Fibroblast of gingiva (primary cell): Measurements from ENCODE around the gene ARFIP2.
A peak's percentile ranks its signal among the peaks of the same experiment; 100 is the strongest.
"Not testable (repeated sequence)": the region's sequence is repeated elsewhere in the genome, so short reads cannot be mapped to it uniquely, and the experiment has no call there.

Source experiments
- DNase-seq: peaks from one replicate; pipeline ENCODE4 v3.0.0-alpha.2; 2011; ENCODE audit warnings: low read depth

Gene ARFIP2, protein sequence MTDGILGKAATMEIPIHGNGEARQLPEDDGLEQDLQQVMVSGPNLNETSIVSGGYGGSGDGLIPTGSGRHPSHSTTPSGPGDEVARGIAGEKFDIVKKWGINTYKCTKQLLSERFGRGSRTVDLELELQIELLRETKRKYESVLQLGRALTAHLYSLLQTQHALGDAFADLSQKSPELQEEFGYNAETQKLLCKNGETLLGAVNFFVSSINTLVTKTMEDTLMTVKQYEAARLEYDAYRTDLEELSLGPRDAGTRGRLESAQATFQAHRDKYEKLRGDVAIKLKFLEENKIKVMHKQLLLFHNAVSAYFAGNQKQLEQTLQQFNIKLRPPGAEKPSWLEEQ

DNA sequence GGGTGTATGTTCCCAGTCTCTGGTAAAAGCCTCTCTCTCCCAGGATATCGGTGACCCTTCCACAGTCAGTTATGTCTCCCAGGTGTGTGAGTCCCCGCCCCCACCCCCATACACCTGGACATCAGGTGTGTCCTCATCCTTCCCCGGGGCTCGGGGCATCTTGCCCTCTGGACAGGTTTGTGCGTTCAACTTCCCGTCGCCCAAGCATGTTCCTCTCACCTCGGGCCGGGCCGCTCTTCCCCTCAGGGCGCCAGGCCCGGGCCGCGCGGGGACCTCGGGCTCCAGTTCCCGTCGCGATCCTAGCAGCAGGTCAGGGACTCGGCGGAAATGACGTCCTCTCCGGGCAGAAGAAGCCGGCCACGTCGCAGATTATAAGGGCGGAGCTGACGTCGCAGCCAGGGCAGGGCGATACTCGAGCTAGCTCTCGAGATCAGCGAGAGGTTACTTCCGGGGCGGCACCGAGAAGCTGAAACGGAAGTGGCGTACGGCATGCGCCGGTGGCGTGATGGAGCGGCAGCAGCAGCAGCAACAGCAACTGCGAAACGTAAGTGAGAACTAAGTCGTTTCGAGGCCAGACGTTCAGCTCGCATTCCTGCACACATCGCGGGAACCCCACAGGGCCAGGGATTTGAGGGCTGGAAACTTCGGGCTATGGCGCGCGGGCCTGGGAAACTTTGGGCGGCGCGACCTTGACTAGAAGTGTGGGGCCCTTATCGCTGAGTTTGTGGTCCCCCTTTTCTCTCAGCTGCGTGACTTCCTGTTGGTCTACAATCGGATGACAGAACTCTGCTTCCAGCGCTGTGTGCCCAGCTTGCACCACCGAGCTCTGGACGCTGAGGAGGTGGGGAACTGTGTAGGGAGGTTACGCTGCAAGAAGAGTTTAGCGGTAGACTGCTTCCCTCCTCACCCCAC, at the start of gene ARFIP2, which contains the start of gene TIMM10B:
TSS of gene ARFIP2 (minus strand) at position 320 of the 912 bp plus-strand sequence. CDS start 910 bp downstream, outside the sequence.
TSS of gene TIMM10B (plus strand) at position 490 of the 912 bp plus-strand sequence. CDS start at position 506, 16 bp downstream.
- peak; percentile 97 for DNase-seq

DNA sequence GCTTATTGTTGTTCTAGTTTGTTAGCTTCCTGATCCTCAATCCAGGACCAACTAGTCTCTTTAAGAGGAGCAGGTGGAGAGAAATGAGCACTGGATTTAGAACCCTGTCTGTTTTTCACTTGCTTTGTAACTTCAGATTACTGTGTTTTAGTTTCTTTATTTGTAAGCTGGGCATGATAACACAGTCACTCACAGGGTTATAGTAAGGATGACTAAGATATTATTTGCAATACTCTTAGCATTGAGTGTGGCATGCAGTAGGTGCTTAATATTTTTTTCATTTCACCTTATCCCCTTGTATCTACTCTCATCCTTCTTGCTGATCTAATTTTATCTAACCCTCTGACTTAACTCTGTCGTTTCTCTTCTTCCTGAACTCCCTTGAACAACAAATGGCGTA, 49.7 kb upstream of the ARFIP2 start:
- DNase-seq = no peak

DNA sequence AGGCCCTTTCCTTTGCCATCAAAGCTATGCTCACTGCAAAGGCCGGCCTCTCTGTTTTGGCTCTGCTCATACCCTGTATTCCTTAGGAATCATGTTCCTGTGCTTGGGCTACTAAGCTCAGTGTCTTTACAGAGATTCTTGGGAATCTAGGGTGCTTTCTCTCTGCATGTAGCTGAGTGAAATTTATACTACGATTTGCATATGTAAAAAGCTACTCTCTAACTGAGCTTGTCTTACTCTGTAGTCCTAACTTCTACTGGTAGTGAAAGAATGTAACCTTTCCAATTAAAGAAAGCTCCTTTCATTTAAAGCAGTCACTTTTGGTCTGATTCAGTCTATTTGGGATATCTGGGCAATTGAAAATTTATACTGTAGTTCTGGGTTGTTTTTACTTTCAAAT, 48.1 kb upstream of the ARFIP2 start:
- no peak for DNase-seq

DNA sequence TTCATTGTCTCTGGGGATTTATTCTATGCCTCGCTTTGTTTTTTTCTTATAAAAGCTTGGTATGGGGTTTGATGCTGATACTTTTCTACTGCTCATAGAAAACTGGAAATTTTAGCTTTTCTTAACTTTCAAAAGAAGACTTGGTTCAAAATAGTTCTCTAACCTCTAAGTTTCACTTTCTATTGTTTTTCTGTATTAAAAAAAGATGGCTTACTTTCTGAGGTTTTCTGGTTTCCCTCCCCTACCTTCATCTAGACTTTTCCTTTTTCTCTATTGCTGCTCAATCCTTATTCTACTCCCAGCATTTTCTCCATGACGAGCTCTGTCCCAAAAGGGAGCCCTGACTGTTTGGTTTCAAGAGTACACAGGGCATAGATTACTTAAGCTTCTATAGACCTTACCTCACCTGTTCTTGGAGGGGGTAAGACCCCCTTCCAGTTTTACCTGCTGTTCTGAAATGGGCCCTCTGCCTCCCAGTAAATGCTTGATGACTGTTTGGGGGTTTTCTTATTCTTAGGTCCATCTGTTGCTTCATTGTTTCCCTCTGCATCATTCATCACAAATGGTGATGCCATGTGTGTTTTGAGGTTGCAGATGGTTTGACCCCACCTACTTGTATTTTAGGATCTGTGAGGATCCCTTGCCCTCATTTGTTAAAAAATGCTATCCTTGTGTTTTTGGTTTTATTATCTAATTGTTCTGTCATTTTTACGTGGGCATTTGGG, 45.4 kb upstream of the ARFIP2 start:
- no peak for DNase-seq

DNA sequence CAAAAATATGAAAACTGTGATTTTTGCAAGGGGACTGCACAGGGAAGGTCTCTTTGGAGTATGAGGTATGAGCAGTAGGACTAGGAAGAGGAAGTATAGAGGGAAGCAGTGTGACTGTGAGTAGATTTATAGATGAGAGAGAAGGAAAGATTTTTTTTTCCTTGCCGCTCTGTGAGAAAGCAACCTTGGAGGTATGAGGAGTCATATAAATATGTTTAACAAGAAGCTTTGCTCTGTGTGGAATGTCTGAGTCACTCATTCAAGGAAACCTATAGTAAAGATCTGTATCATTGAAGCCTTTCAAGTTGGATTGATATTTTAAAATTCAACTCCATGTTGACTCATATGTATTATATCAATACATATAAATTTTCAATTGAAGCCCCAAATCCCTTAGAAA, 42.1 kb upstream of the ARFIP2 start:
- no peak for DNase-seq

DNA sequence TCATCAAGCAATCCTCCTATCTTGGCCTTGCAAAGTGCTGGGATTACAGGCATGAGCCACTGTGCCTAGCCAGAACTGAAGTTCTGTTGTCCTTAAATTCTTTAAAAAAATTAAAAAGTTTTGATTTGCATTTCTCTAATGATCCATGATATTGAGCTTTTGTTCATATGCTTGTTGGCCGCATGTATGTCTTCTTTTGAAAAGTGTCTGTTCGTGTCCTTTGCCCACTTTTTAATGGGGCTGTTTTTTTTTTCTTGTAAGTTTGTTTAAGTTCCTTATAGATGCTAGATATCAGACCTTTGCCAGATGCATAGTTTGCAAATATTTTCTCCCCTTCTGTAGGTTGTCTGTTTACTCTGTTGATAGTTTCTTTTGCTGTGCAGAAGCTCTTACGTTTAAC, 40.8 kb upstream of the ARFIP2 start:
- not testable (repeated sequence) for DNase-seq

DNA sequence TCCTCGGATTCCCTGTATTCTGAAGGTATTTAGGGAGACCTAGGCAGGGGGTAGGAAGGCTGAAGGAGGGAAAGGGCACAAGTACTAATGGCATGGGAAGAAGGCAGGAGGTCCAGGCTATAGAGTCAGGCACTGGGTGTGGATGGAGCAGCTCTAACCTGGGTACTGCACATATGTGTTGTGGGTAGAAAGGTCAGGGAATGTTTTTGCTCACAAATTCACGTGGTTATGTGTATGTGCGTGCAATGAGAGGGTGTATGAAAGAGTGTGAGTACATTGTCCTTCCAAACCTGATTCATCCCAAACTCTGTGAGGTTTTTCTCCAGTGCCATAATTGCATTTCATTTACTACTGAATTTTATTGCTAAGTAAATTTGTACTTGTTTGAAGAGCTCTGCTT, 39.1 kb upstream of the ARFIP2 start:
- DNase-seq = no peak

DNA sequence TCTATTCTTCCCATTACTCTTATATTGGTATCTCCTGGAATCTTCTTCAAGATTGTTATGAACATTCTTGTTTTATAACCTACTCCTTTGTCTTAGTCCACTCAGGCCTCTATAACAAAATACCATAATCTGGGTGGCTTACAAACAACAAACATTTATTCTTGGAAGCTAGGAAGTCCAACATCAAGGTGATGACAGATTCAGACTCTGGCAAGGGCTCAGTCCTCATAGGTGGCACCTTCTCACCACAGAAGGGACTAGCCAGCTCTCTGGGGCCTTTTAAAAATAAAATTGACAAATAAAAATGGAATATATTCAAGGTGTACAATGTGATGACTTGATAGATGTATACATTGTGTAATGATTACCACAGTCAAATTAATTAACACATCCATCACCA, 35.7 kb upstream of the ARFIP2 start:
- no peak for DNase-seq

DNA sequence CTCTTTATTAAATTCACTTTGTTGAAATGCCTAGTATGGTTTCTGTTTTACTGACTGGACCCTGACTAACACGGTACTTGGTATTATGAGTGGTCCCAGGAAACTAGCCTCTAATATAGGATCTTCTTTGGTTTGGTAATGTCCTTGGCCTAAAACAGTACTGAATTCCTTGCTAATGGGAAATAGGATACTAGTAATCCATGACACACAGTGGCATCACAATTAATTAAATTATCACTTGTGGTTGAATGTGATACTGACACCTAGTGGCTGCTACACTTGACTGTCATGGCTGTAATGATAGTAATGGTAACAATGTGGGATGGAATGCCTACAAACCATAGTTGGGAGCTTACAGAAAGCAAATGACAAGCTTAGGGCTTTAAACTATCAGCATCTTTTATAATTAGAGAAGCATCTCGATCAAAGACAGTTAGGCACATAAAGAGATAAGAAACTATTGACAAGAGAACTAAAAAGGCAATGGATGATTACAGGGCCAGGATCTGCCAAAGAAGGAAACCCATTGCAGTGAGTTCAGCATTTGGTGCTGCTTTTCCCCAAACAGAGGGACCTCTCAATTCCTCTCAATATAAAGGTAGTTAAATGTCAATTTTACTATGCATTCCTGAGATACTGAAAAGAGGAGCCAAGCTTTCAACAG, 24.6 kb upstream of the ARFIP2 start:
- DNase-seq = peak; percentile 67

DNA sequence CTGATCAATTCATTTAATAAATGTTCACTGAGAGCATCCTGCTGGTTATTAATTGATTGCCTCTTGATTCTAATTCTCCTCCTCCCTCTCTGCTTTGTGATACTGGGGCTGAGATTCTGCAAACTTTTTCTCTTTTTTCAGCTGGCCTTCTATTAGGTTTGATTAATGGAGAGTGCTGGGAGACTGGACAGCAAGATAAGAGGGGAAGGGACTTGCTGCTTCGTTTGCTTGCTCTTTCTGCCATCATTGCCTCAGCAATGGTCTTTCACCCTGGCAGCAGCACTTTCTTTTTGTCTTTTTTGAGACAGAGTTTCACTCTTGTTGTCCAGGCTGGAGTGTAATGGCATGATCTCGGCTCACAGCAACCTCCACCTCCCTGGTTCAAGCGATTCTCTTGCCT, 23.0 kb upstream of the ARFIP2 start:
- DNase-seq = no peak

DNA sequence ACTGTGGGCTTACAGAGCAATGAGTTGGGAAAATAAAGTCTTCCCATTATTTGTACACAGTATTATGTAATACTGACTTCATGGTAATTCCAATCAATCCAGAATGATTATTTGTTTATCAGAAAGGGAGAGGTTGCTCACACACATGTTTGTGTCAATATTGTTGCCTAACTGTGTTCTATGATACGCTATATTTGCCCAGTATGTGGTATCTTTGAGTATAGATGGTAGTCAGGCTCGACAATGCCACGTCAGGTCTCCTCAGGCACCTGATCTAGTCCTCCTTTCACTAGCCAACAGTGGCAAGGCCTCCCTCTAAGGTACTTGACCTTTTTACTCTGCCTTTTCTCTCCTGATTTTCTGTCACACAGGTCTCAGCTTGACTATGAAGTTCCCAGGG, 21.3 kb upstream of the ARFIP2 start:
- no peak for DNase-seq

DNA sequence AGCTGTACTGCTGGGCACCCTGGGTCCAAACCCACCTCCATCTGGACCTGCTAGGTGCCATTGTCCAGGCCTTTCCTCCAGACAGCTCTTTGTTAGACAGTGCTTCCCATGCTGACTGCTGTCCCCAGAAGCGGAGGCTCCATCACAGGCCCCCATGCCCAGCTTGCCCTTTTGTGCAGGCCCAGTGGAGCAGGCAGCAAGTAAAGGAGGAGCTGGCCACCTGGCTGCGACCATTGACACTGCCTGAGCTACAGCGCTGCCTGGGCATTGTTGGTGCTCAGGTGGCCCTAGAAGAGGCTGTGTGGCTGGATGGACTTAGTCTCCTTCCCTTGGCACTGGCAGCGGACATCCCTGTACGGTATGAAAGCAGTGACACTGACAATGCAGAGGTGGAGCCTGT, 17.4 kb upstream of the ARFIP2 start:
- DNase-seq = no peak

DNA sequence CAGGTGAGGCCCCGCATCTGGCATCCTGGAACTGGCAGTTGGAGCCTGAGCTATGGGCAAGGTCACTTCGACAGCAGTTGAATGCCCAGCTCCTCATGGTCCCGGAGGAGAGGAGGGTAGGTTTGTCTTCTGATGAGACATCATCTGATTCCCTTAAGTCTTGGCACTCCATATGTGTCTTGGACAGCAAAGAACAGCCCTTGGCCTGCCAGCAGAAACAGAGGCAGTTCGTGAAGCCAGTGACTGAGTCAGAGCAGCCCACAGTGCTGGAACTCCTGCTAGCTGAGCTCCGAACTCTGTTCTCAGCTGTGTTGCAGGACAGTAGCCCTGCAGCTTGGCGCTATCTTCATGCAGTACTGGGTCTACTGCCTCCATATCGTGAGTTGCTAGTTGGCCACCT, 17.0 kb upstream of the ARFIP2 start:
- peak; percentile 75 for DNase-seq

DNA sequence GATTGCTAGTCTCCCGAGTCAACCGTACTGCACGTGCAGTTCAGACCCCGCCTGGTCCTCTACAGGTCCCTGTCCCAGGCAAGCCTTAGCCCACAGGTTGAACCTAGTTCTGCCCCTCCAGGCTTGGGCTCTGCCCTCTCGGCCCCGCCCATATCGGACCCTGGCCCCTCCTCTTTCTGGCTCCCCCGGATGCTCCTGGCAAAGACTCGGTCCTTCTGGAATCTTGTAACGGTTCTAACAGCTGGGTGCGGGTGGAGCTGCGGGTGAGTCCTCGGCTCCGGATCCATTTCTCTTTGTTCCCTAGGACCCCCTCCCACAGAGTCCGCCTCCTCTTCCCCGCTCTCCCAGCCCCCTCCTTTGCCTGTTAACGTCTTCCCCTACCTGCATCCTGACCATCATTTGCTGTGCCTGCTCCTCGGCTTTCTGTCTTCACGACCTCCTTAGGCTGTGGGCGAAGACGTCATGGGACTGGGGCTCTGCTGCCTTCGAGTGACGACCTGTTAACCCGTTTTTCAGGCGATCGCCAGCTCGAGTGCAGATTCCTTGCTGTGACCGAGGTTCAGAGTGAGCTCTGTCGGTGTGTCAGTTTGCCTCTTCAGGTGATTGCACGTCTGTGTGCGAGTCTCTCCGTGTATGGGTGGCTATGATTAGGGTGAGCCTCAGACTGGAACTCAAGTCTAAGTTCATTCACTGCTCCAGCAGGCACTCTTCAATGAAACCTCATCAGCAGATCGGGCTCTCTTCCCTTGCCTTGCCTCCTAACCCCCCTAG, 16.1 kb upstream of the ARFIP2 start, which contains the start of gene DNHD1:
TSS of gene DNHD1 (plus strand) at position 212 of the 771 bp plus-strand sequence. CDS start 936 bp downstream, outside the sequence.
- DNase-seq = no peak

DNA sequence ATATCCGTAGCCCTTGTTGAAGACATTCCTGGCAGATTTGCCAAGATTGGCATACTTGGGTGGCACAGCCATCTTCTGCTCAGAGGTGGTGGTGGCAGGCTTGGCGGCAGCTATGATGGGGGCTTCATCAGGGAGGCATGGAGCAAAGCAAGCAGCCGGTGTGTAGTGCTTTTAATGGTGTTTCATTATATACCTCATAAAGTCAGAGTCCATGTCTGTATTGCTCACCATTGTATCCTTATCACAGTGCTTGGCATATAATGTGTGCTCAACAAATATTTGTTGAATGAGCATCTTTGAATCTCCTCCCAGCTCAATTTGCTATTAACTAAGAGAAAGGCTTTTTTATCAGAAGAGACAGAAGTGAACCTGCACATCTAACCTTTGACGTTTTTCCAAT, 8.2 kb upstream of the ARFIP2 start:
- no peak for DNase-seq

DNA sequence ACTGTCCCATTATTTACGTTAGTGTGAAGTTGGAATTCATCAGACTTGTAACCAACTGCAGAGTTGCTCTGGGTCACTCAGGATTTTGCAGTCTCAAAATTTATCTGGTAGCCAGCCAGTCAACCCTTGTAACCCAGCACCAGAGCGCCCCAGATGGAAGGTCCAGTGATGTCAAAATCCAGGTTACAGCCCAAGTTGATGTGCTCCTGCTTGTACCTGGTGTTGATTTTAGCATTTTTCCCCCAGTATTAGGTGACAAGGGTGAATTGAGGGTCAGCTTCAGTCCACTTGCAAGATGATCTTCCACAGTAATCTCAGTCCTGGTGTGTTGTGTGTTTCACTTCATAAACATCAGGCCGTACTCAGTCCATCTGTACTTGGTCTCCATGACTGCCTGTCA, 7.7 kb upstream of the ARFIP2 start:
- DNase-seq = no peak

DNA sequence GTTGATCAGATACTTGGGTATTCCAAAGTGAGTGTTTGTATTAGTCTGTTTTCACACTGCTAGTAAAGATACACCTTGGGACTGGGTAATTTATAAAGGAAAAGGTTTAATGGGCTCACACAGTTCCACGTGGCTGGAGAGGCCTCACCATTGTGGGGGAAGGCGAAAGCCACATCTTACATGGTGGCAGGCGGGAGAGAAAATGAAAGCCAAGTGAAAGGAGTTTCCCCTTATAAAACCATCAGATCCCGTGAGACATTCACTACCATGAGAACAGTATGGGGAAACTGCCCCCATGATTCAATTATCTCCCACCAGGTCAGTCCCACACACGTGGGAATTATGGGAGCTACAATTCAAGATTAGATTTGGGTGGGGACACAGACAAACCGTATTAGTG, 7.2 kb upstream of the ARFIP2 start:
- DNase-seq = no peak

DNA sequence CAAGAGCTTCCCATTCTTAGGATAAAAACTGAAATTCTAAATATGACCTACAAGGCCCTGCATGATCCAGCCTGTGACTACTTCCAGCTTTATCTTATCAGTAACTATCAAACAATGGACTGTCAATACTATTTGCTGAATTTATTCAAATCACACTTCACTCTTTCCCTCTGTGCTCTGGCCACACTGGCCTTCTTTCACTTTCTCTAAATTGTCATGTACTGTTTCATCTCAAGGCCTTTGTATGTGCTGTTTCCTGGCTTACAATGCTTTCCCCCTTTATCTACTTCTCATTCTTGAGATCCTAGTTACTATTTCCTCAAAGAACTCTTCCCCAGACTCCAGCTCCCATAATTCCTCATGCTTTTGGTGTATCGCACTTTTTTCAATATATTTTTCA, 5.8 kb upstream of the ARFIP2 start:
- no peak for DNase-seq

DNA sequence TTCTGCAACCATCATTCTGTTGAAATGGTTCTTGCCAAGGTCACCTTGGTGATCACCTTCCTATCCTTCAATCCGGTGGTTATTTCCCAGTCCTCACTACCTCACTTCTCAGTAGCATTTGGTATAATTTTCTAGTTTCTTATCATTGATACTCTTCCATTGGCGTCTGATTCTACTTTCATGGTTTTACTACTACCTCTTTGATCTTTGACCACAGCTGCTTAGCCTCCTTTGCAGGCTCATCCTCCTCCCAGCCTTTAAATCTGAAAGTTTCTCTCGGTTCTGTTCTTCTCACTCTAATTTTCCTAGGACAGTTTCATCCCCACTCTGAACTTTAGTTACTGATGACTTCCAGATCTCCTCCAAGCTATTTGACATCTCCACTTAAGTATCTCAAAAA, 5.1 kb upstream of the ARFIP2 start:
- no peak for DNase-seq

DNA sequence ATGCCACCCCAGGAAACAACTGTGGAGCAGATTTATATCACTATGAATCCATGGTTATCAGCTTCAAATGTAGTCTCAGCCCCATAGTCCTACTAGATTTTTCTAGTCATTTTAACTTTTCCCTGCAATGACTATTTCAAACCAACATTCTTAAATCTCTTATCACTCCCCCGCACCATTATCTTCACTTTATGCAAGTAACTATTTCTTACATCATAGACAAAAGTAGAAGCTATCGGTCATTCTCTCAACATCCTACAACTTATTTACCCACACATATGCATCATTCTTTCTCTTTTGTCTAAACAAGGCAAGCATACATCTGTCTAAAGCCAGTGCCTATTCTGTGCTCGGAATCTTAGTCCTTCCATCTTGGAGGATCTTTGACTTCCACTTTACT, 4.5 kb upstream of the ARFIP2 start:
- no peak for DNase-seq

DNA sequence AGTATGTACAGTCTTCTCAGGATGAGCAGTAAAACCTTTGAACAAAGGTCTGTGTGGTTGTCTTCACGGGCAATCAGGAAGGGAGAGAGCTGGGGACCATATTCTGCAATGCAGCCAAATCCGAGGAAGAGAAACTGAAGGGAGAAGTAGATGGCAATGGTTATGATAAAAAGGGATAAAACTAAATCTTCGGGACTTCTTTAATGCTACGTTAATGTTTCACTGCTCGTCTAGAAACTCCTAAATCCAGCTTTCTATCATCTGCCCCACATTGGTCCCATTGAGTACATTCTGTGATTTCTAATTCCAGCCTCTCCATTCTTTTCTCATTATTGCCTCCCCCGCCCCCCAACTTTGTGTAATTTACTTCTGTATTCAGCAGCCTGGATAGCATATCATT, 1.9 kb upstream of the ARFIP2 start:
- DNase-seq = no peak
